H1 (cell line): ENCODE results near the gene SLAIN2.

Source experiments
- CBX8 ChIP-seq: fragments of 300-800, 300-1000 bp; sonication (generic); IDR thresholded peaks from 2 replicates; pipeline ENCODE4 v1.7.1; 2016; ENCODE audit warnings: low read depth, low read length, borderline replicate concordance
- CEBPB ChIP-seq: IDR thresholded peaks from 2 replicates; pipeline ENCODE4 v1.6.1; 2012; ENCODE audit warnings: low read depth, low read length
- CREB1 ChIP-seq: IDR thresholded peaks from 2 replicates; pipeline ENCODE4 v1.6.1; 2012; ENCODE audit warnings: inconsistent platforms
- CTCF ChIP-seq, 3 experiments: IDR thresholded peaks; 1 replicate in 2 of 3; 2 replicates in 1 of 3; pipeline versions ENCODE4 v1.5.1 to v1.6.1; 2011; ENCODE audit warnings: low read length in 3 of 3, mild to moderate bottlenecking in 3 of 3, inconsistent platforms in 2 of 3, low read depth in 1 of 3, moderate library complexity in 1 of 3; ENCODE audit not compliant: insufficient read depth in 1 of 3; ENCODE audit errors: control extremely low read depth in 1 of 3
- EP300 ChIP-seq, 2 experiments: IDR thresholded peaks; 1 replicate in 1 of 2; 2 replicates in 1 of 2; pipeline ENCODE4 v1.6.1; 2011 to 2012; ENCODE audit warnings: low read depth in 2 of 2, low read length in 2 of 2, mild to moderate bottlenecking in 2 of 2, borderline replicate concordance in 1 of 2, inconsistent platforms in 1 of 2, moderate library complexity in 1 of 2
- EZH2 ChIP-seq: fragments of 200-600 bp; sonication (generic); IDR thresholded peaks from 2 replicates; pipeline ENCODE4 v1.7.1; 2012; ENCODE audit warnings: low read depth, mild to moderate bottlenecking, moderate library complexity, low read length, inconsistent platforms; ENCODE audit not compliant: severe bottlenecking
- GTF2F1 ChIP-seq: IDR thresholded peaks from 2 replicates; pipeline ENCODE4 v1.6.1; 2012; ENCODE audit warnings: low read depth, low read length, improper control_type of control experiment, borderline replicate concordance
- HDAC2 ChIP-seq, 2 experiments: fragments of 300-600 bp in 1 of 2; sonication (generic) in 1 of 2; IDR thresholded peaks; 2 replicates each; pipeline ENCODE4 v1.6.1; 2011 to 2012; ENCODE audit warnings: low read depth in 2 of 2, low read length in 2 of 2, mild to moderate bottlenecking in 2 of 2, moderate library complexity in 2 of 2, borderline replicate concordance in 1 of 2, inconsistent platforms in 1 of 2
- KDM1A ChIP-seq: fragments of 200-600, 300-600 bp; sonication (generic); IDR thresholded peaks from 2 replicates; pipeline ENCODE4 v1.7.1; 2016; ENCODE audit warnings: mild to moderate bottlenecking, low read length, borderline replicate concordance

GRCh38 chr4:48343035-48343434 lies 1.7 kb downstream of the SLAIN2 start:
- TF ChIP-seq KDM1A (no peak), EZH2 (no peak), EP300 (IDR thresholded peaks at IDR 0.05; ENCODE audit: borderline replicate concordance in 1 of 2, low read depth in 2 of 2, low read length in 2 of 2) (no peak), CTCF (IDR thresholded peaks at IDR 0.05; ENCODE audit: control extremely low read depth in 1 of 3, insufficient read depth in 1 of 3, low read depth in 1 of 3, low read length in 3 of 3) (no peak), HDAC2 (IDR thresholded peaks at IDR 0.05; ENCODE audit: borderline replicate concordance in 1 of 2, low read depth in 2 of 2, low read length in 2 of 2) (no peak), GTF2F1 (no peak), CREB1 (no peak), CEBPB (no peak), CBX8 (no peak)
